ENCODE data around the gene CDK7.

Gene CDK7

DNA sequence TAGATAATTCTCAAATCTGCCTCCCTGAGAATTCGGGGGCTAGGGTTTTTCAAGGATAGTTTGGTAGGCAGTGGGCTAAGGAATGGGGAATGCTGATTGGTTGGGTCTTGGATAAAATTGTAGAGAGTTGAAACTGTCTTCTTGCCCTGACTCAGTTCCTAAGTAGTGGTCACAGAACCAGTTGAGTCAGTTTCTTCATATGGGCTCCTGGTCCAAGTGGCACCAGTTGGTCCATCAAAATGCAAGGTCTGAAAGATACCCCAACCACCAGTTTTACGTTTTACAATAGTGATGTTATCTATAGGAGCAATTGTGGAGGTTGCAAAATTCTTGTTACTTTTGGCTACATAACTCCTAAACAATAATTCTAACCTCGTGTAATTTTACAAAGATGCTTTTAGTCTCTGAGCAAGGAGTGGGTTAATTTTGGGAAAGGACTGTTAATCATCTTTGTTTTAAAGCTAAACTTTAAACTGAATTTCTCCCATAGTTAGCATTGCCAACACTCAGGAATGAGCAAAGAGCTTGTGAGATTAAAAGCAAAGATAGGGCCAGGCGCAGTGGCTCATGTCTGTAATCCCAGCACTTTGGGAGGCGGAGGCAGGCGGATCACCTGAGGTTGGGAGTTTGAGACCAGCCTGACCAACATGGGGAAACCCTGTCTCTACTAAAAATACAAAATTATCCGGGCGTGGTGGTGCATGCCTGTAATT is 7.7 kb downstream of the CDK7 start:
- Histone ChIP-seq H3K4me2 (ENCODE audit: low read length) (no peak overlapping the region), H3K27me3 (ENCODE audit: insufficient read depth, low read length) (no peaks in the 10 kb centered on the region), H4K20me1 (ENCODE audit: insufficient read depth, low read length) (no peaks in the 10 kb centered on the region), H3K27ac (ENCODE audit: low read depth, low read length, poor library complexity, severe bottlenecking) (no peak overlapping the region), H3K9me2 (ENCODE audit: low read depth, low read length) (no peaks in the 10 kb centered on the region), H3K9ac (ENCODE audit: low read length) (no peak overlapping the region), H3K4me3 (ENCODE audit: low read depth, low read length, poor library complexity, severe bottlenecking) (no peak overlapping the region), H3K36me3 (ENCODE audit: insufficient read depth, low read length) (peaks cover 43% of the 10 kb centered on the region), H3F3A (ENCODE audit: insufficient read depth, low read length) (no peaks in the 10 kb centered on the region), H3K79me2 (ENCODE audit: insufficient read depth, low read length) (peaks cover 22% of the 10 kb centered on the region), H3K4me1 (ENCODE audit: insufficient read depth, low read length, severe bottlenecking) (no peaks in the 10 kb centered on the region), H3K9me3 (ENCODE audit: low read length) (no peaks in the 10 kb centered on the region), H2AFZ (ENCODE audit: low read length) (no peak overlapping the region)
- TF ChIP-seq, protein P1, sequence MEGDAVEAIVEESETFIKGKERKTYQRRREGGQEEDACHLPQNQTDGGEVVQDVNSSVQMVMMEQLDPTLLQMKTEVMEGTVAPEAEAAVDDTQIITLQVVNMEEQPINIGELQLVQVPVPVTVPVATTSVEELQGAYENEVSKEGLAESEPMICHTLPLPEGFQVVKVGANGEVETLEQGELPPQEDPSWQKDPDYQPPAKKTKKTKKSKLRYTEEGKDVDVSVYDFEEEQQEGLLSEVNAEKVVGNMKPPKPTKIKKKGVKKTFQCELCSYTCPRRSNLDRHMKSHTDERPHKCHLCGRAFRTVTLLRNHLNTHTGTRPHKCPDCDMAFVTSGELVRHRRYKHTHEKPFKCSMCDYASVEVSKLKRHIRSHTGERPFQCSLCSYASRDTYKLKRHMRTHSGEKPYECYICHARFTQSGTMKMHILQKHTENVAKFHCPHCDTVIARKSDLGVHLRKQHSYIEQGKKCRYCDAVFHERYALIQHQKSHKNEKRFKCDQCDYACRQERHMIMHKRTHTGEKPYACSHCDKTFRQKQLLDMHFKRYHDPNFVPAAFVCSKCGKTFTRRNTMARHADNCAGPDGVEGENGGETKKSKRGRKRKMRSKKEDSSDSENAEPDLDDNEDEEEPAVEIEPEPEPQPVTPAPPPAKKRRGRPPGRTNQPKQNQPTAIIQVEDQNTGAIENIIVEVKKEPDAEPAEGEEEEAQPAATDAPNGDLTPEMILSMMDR (IDR thresholded peaks at IDR 0.05; ENCODE audit: low read length), result no peak
- TF ChIP-seq EZH2 (IDR thresholded peaks at IDR 0.05; ENCODE audit: borderline replicate concordance, low read length), result no peak

DNA sequence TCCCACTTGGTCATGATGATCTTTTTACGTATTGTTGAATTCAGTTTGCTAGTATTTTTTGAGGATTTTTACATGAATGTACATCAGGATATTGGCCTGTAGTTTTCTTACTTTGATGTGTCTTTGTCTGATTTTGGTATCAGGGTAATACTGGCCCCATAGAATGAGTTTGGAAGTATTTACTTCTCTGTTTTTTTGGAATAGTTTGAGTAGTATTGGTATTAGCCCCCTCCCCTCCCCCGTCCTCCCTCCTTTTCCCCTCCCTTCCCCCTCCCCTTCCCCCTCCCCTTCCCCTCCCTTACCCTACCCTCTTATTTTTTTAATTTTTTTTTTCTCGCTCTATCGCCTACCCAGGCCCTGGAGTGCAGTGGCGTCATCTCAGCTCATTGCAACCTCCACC is 10.3 kb downstream of the CDK7 start:
- Histone ChIP-seq H3K4me3 (ENCODE audit: low read depth, low read length, poor library complexity, severe bottlenecking) (no peak overlapping the region), H3K27ac (ENCODE audit: low read depth, low read length, poor library complexity, severe bottlenecking) (no peak overlapping the region), H3K9me2 (ENCODE audit: low read depth, low read length) (no peaks in the 10 kb centered on the region), H3F3A (ENCODE audit: insufficient read depth, low read length) (no peaks in the 10 kb centered on the region), H2AFZ (ENCODE audit: low read length) (no peak overlapping the region), H3K4me1 (ENCODE audit: insufficient read depth, low read length, severe bottlenecking) (no peaks in the 10 kb centered on the region), H3K9ac (ENCODE audit: low read length) (no peak overlapping the region), H3K4me2 (ENCODE audit: low read length) (no peak overlapping the region), H4K20me1 (ENCODE audit: insufficient read depth, low read length) (no peaks in the 10 kb centered on the region), H3K36me3 (ENCODE audit: insufficient read depth, low read length) (peaks cover 26% of the 10 kb centered on the region), H3K79me2 (ENCODE audit: insufficient read depth, low read length) (peaks cover 35% of the 10 kb centered on the region), H3K27me3 (ENCODE audit: insufficient read depth, low read length) (no peaks in the 10 kb centered on the region), H3K9me3 (ENCODE audit: low read length) (no peaks in the 10 kb centered on the region; the same call in 1 of the 2 replicates)
- no peak for TF ChIP-seq EZH2 (IDR thresholded peaks at IDR 0.05; ENCODE audit: borderline replicate concordance, low read length)
- TF ChIP-seq, protein P1 (IDR thresholded peaks at IDR 0.05; ENCODE audit: low read length), result no peak

- no peaks in the 10 kb centered on the region for H3K4me1 ChIP-seq (ENCODE audit: insufficient read depth, low read length, severe bottlenecking)
- no peak for TF ChIP-seq EZH2 (IDR thresholded peaks at IDR 0.05; ENCODE audit: borderline replicate concordance, low read length)
- TF ChIP-seq, protein P1 (IDR thresholded peaks at IDR 0.05; ENCODE audit: low read length), result no peak
- no peaks in the 10 kb centered on the region for H3K9me2 ChIP-seq (ENCODE audit: low read depth, low read length)
- no peaks in the 10 kb centered on the region for H3F3A ChIP-seq (ENCODE audit: insufficient read depth, low read length)
- no peak overlapping the region for H2AFZ ChIP-seq (ENCODE audit: low read length)
- no peak overlapping the region for H3K4me2 ChIP-seq (ENCODE audit: low read length)
- no peaks in the 10 kb centered on the region for H4K20me1 ChIP-seq (ENCODE audit: insufficient read depth, low read length)
- peaks cover 35% of the 10 kb centered on the region for H3K79me2 ChIP-seq (ENCODE audit: insufficient read depth, low read length)
- peaks cover 8% of the 10 kb centered on the region for H3K36me3 ChIP-seq (ENCODE audit: insufficient read depth, low read length)
- H3K27me3 ChIP-seq (ENCODE audit: insufficient read depth, low read length), result no peaks in the 10 kb centered on the region
- H3K4me3 ChIP-seq (ENCODE audit: low read depth, low read length, poor library complexity, severe bottlenecking), result no peak overlapping the region
- no peak overlapping the region for H3K9ac ChIP-seq (ENCODE audit: low read length)
- no peak overlapping the region for H3K27ac ChIP-seq (ENCODE audit: low read depth, low read length, poor library complexity, severe bottlenecking)
- no peaks in the 10 kb centered on the region; the same call in 1 of the 2 replicates for H3K9me3 ChIP-seq (ENCODE audit: low read length)
Observed at GRCh38 chr5:69248019-69248418, 13.3 kb downstream of the CDK7 start.
